ENCODE results near the gene FRAS1. TPM values are rescaled to one million over a fixed set of nuclear protein-coding genes. Genes with fewer than 3 reads are reported as not detected.
"Not testable (repeated sequence)": the region's sequence is repeated elsewhere in the genome, so short reads cannot be mapped to it uniquely, and the experiment has no call there.

FRAS1 gene
- total and polyA plus RNA-seq, 5 experiments from 2014 or later, result 0.02 to 0.06 TPM; not detected in 3

- Mint-ChIP-seq H3K27me3 (peaks cover 9 to 11% (median 10%) of the 10 kb centered on the region in 5 donors), H3K36me3 (no peaks in the 10 kb centered on the region), H3K9me3 (peaks cover 0 to 7% (median 0%) of the 10 kb centered on the region in 9 donors), H3K4me1 (no peaks in the 10 kb centered on the region), H3K4me3 (no peak overlapping the region), H3K27ac (no peak overlapping the region)
- POLR2A ChIA-PET, result no interaction called here
- ATAC-seq, result no peak
- no peak for DNase-seq
Measured at GRCh38 chr4:78298618-78299017, 241.5 kb downstream of the FRAS1 start.

DNA sequence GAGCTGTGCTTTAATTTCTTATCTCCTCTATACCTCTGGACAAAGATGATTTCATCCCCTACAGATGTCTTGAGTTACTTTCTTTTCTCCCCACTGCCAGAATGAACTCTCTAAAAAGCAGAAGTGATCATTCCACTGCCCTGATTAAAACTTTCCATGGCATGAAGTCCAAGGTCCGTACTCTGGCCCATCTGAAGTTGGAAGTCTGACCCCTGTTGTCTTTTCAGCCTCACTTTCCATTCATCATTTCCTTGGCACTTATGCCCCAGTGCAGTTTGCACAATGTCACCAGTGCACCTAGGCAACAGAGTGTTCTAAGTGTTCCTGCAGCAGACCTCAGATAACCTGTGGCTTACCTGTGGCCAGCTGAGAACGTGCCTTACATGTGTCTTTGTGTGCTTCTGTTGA lies 242.4 kb downstream of the FRAS1 start:
- POLR2A ChIA-PET, result no interaction called here
- Mint-ChIP-seq H3K4me3 (no peak overlapping the region), H3K27ac (no peak overlapping the region), H3K9me3 (peaks cover 0 to 7% (median 0%) of the 10 kb centered on the region in 9 donors), H3K27me3 (peaks cover 9 to 11% (median 10%) of the 10 kb centered on the region in 5 donors), H3K4me1 (no peaks in the 10 kb centered on the region), H3K36me3 (no peaks in the 10 kb centered on the region)
- ATAC-seq (no peak), DNase-seq (no peak)

- H3K9me3 Mint-ChIP-seq, DNase-seq, POLR2A ChIA-PET, H3K27ac Mint-ChIP-seq, H3K36me3 Mint-ChIP-seq, ATAC-seq, H3K4me1 Mint-ChIP-seq, H3K4me3 Mint-ChIP-seq: not testable (repeated sequence)
- H3K27me3 Mint-ChIP-seq, result peaks cover 1 to 26% (median 5%) of the 10 kb centered on the region in 5 donors
Measured at GRCh38 chr4:78307263-78307662, 250.1 kb downstream of the FRAS1 start.

- POLR2A ChIA-PET, result no interaction called here
- Mint-ChIP-seq H3K27me3 (peaks cover 3 to 26% (median 5%) of the 10 kb centered on the region in 5 donors), H3K4me1 (peaks cover 0 to 2% (median 0%) of the 10 kb centered on the region in 4 donors), H3K9me3 (peaks cover 0 to 7% (median 0%) of the 10 kb centered on the region in 9 donors), H3K4me3 (no peak overlapping the region), H3K36me3 (no peaks in the 10 kb centered on the region), H3K27ac (no peak overlapping the region)
- DNase-seq, result no peak
- ATAC-seq, result no peak
Measured at GRCh38 chr4:78308517-78308916, 251.4 kb downstream of the FRAS1 start.

DNA sequence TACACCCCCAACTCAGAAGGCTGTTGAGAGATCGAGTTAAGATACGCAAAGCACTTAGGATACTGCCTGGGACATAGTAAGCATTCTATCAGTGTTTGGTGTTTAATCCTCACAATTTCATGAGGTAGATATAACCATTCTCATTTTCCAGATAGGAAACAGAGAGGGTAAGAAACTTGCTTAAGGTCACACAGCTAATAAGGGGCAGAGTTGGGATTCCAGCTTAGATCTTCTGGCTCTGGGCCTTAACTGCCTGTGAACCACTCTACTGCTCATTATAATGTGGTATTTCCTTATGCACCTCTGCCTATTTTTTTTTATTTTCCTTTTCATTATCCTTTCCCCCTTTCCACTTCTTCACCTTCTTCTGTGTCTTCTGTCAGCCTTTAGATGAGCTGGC lies 252.2 kb downstream of the FRAS1 start:
- Mint-ChIP-seq H3K4me1 (peaks cover 0 to 2% (median 0%) of the 10 kb centered on the region in 4 donors), H3K27ac (no peak overlapping the region), H3K36me3 (no peaks in the 10 kb centered on the region), H3K9me3 (peaks cover 0 to 7% (median 0%) of the 10 kb centered on the region in 9 donors), H3K4me3 (no peak overlapping the region), H3K27me3 (peaks cover 5 to 31% (median 8%) of the 10 kb centered on the region in 5 donors)
- ATAC-seq (no peak), DNase-seq (no peak)
- POLR2A ChIA-PET, result no interaction called here

GRCh38 chr4:78310007-78310739 lies 253.1 kb downstream of the FRAS1 start:
- no peak for ATAC-seq
- Mint-ChIP-seq H3K27ac (no peak overlapping the region), H3K4me1 (peaks cover 0 to 2% (median 0%) of the 10 kb centered on the region in 4 donors), H3K4me3 (no peak overlapping the region), H3K36me3 (no peaks in the 10 kb centered on the region), H3K9me3 (peaks cover 0 to 7% (median 0%) of the 10 kb centered on the region in 9 donors), H3K27me3 (peaks cover 7 to 35% (median 10%) of the 10 kb centered on the region in 5 donors)
- POLR2A ChIA-PET, result no interaction called here
- no peak for DNase-seq

DNA sequence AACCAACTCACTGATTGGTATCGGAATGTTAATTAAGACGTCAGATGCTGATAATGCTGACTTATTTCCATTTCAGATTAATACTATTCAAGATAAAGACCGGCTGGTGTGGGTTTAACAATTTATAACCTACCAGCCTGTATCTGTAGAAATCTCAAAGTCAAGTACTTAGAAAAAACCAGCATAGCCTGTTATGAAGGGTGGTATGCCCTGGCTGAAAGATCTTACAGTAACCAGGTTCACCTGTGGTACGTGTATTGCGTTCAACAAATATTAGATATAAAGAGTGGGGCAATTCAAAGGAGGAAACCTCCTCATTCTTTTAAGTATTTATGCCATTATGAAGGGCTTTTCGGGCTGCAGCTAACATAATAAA lies 253.6 kb downstream of the FRAS1 start:
- H3K27me3 Mint-ChIP-seq, result peaks cover 7 to 35% (median 13%) of the 10 kb centered on the region in 5 donors
- ATAC-seq (no peak), DNase-seq (no peak)
- H3K9me3 Mint-ChIP-seq, result peaks cover 0 to 7% (median 0%) of the 10 kb centered on the region in 9 donors
- H3K27ac Mint-ChIP-seq, result no peak overlapping the region
- H3K36me3 Mint-ChIP-seq, result no peaks in the 10 kb centered on the region
- POLR2A ChIA-PET, result no interaction called here
- H3K4me3 Mint-ChIP-seq, result no peak overlapping the region
- peaks cover 0 to 2% (median 0%) of the 10 kb centered on the region in 4 donors for H3K4me1 Mint-ChIP-seq

DNA sequence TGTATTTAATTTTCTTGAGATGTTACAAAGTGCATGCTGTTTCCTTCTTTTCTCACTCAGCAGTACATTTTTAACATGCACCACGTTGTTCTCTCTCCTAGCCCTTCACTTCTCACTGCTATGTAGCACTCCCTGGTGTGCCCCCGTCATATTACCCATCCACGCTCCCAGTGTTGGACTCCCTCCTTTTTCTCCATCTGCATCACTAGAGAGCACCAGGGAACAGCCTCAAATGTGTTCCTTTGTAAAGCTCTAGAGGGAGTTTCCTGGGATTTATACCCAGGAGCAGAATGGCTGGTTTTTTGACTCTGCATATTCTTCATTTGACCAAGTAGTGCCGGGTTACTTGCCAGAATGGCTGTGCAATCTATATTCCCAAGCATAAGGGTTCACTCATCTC lies 254.2 kb downstream of the FRAS1 start:
- POLR2A ChIA-PET, result no interaction called here
- H3K4me1 Mint-ChIP-seq, result peaks cover 0 to 2% (median 0%) of the 10 kb centered on the region in 4 donors
- DNase-seq, result no peak
- H3K27ac Mint-ChIP-seq, result no peak overlapping the region
- H3K27me3 Mint-ChIP-seq, result peaks cover 9 to 39% (median 13%) of the 10 kb centered on the region in 5 donors
- H3K36me3 Mint-ChIP-seq, result no peaks in the 10 kb centered on the region
- ATAC-seq, result no peak
- peaks cover 0 to 7% (median 0%) of the 10 kb centered on the region in 9 donors for H3K9me3 Mint-ChIP-seq
- no peak overlapping the region for H3K4me3 Mint-ChIP-seq

DNA sequence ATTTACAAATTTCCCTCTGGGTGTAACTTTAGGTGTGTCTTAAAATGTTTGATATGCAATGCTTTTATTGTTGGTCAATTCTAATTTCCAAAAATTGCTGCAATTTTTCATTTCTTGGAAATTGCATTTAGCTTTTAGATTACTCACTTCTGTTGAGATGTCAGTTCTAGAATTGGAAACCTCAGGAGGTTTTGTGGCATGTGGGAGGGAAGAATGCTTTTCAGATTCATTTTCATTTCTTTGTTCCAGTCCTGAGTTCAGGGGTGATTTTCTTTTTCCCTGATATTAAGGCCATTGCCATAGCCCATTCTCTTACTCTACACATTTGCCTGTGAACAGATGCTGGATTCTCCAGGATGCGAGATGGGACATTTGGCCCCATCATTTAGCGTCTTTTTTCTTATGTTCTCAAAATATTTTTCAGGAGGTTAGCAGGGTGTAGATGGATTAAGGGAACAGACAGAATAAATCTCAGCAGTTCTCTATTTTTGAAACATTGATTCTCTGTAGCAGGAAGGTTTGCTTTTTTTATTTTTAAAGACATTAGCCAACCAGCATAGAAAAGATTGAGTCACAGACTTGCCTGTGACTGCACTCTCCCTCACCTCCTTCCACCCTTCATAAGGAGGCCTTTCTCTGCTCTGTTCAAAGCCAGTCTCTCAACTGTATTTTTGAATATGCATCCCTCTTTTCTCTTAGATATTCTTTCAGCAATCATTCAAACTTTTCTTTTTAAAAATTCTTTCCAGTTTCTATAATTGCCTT lies 256.0 kb downstream of the FRAS1 start:
- POLR2A ChIA-PET, result no interaction called here

DNA sequence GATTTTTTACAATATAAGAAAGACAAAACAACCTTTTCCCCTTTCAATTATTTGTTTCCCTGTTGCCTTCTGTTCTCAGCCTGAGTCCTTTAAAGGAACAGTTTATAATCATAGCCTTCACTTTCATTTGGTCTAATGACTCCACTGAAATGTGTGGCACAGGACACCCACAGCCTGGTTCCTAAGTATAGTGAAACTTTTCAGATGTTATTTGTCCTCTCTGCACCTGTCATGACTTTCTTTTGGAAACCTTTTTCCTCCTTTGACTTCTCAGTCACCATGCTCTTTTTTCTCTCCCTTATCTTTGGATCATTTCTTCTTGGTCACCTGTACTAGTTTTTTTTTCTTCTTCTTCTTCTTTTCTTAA lies 256.6 kb downstream of the FRAS1 start:
- no peak overlapping the region for H3K4me3 Mint-ChIP-seq
- no peaks in the 10 kb centered on the region for H3K9me3 Mint-ChIP-seq
- peak overlapping the region in 1 of 10 donors; percentile 26 for H3K27ac Mint-ChIP-seq
- no peak for ATAC-seq
- peaks cover 0 to 2% (median 0%) of the 10 kb centered on the region in 4 donors for H3K4me1 Mint-ChIP-seq
- no peak for DNase-seq
- POLR2A ChIA-PET, result no interaction called here
- peaks cover 11 to 50% (median 15%) of the 10 kb centered on the region in 5 donors for H3K27me3 Mint-ChIP-seq
- H3K36me3 Mint-ChIP-seq, result no peaks in the 10 kb centered on the region

More for the DNA sequence above, 256.0 kb downstream of the FRAS1 start:
- DNase-seq (no peak), ATAC-seq (no peak)
- peaks cover 11 to 50% (median 15%) of the 10 kb centered on the region in 5 donors for H3K27me3 Mint-ChIP-seq
- H3K27ac Mint-ChIP-seq, result no peak overlapping the region
- no peak overlapping the region for H3K4me3 Mint-ChIP-seq
- H3K4me1 Mint-ChIP-seq, result peaks cover 0 to 2% (median 0%) of the 10 kb centered on the region in 4 donors
- no peaks in the 10 kb centered on the region for H3K36me3 Mint-ChIP-seq
- no peaks in the 10 kb centered on the region for H3K9me3 Mint-ChIP-seq

DNA sequence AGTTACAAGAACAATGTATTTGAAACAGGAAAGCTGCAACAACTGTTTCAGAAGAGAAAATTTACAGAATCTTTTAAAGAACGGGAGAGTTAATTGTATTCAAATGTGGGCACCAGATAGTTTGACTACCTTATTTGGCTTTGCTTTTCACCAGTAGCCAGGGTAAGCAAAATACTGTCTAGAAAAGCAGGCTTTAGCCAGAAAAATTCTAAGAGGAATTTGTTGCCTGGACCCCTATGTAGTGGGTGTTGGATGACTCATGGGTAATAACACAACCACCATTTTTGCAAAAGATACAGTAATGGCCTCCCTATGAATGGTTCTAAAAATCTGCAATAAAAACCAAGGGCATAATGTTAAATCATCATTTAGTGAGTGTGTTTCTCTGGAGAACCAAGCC lies 261.0 kb downstream of the FRAS1 start:
- Mint-ChIP-seq H3K27me3 (peaks cover 12 to 49% (median 14%) of the 10 kb centered on the region in 5 donors), H3K27ac (no peak overlapping the region), H3K4me1 (peaks cover 0 to 6% (median 3%) of the 10 kb centered on the region in 4 donors), H3K36me3 (no peaks in the 10 kb centered on the region), H3K9me3 (no peaks in the 10 kb centered on the region), H3K4me3 (no peak overlapping the region)
- ATAC-seq (no peak), DNase-seq (no peak)
- POLR2A ChIA-PET, result no interaction called here

DNA sequence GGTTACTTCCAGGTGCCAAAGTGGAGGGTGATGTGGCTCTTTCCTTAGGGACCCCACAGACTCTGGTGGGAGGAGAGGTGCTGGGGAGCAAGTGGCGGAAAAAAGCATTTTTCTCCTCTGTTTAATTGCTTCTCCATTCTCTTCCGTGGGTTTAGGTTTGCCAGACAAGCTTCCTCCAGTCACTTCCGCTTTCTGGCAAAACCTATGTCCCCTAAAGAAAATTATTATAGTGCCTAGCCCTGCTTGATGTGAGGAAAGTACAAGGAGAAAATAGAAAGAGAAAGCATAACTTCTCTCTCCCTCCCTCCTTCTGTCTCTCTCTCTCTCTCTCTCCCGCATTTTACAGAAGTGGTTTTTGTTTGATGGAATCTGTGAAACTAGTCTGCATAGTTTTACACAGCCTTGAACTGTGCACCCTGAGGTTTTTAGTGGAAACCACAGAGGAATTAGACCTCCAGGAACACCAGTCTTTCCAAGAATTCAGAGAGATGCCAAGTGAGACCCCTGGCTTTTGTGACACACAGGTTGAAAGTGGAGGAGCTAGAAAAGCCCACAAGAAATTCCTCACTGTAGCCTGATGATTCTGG lies 263.3 kb downstream of the FRAS1 start:
- H3K9me3 Mint-ChIP-seq, result no peaks in the 10 kb centered on the region
- no peak overlapping the region for H3K27ac Mint-ChIP-seq
- no peak for DNase-seq
- no peak for ATAC-seq
- POLR2A ChIA-PET, result no interaction called here
- H3K36me3 Mint-ChIP-seq, result no peaks in the 10 kb centered on the region
- no peak overlapping the region for H3K4me3 Mint-ChIP-seq
- H3K27me3 Mint-ChIP-seq, result peaks cover 7 to 39% (median 12%) of the 10 kb centered on the region in 5 donors
- H3K4me1 Mint-ChIP-seq, result peaks cover 0 to 6% (median 3%) of the 10 kb centered on the region in 4 donors

- POLR2A ChIA-PET, result no interaction called here
- H3K9me3 Mint-ChIP-seq, result no peaks in the 10 kb centered on the region
- no peak overlapping the region for H3K27ac Mint-ChIP-seq
- H3K4me1 Mint-ChIP-seq, result peaks cover 0 to 6% (median 3%) of the 10 kb centered on the region in 4 donors
- H3K36me3 Mint-ChIP-seq, result no peaks in the 10 kb centered on the region
- no peak for ATAC-seq
- peaks cover 0 to 31% (median 7%) of the 10 kb centered on the region in 5 donors for H3K27me3 Mint-ChIP-seq
- DNase-seq, result no peak
- no peak overlapping the region for H3K4me3 Mint-ChIP-seq
Measured at GRCh38 chr4:78322032-78322431, 264.9 kb downstream of the FRAS1 start.

All from naive thymus-derived CD8-positive, alpha-beta T cell (primary cell).